HCT116 (cell line): ENCODE measurements around the gene TFF1. TPM values are rescaled to one million over a fixed set of nuclear protein-coding genes. Genes with fewer than 3 reads are reported as not detected.

Experiments used
- ATAC-seq: fragments of 200-7000 bp; cut with Tn5 transposase; 2 replicates; pipeline ENCODE4 v1.9.1; 2020; ENCODE audit warnings: mild to moderate bottlenecking, moderate library complexity
- BruUV-seq: library from RNA; stranded (reverse); fragments of 400-500 nt; replicated peaks from 2 replicates; lab custom pipeline; 2021; lab: Mats Ljungman, UMichigan
- CTCF ChIA-PET: fragments of 300-600 bp; sonication (Branson Sonifier 250); formaldehyde crosslinking; loops from one replicate; lab custom pipeline; 2021; ENCODE audit warnings: antibody characterized with exemption; lab: Charles Lee
- POLR2A ChIA-PET: fragments of 300-600, 350-600 bp; sonication (Branson Sonifier 250); formaldehyde crosslinking; loops from one replicate; lab custom pipeline; 2021; ENCODE audit warnings: antibody characterized with exemption; lab: Charles Lee
- RAD21 ChIA-PET, 2 experiments: fragments of 300-600 bp; sonication (Branson Sonifier 250); formaldehyde crosslinking; loops; one replicate each; lab custom pipeline; 2023; ENCODE audit warnings: low total read pairs in 2 of 2; ENCODE audit not compliant: uncharacterized antibody in 2 of 2, unreplicated experiment in 2 of 2, low non-redundant PET in 1 of 2; lab: Charles Lee
- DNase-seq: peaks from one replicate; pipeline ENCODE4 v3.0.0-alpha.2; 2010; ENCODE audit warnings: low read depth, low spot score
- H2AFZ ChIP-seq: fragments of 200-600 bp; shearing (Covaris generic), sonication (generic); 2 replicates; pipeline ENCODE4 v1.6.1; 2017; ENCODE audit warnings: low read depth, mixed run types, mixed read lengths, antibody characterized with exemption, low read length; ENCODE audit not compliant: poor library complexity, severe bottlenecking
- H3K27ac ChIP-seq: 2 replicates; pipeline ENCODE4 v1.5.1; 2012; ENCODE audit warnings: low read depth, low read length
- H3K27me3 ChIP-seq: fragments of 200-600 bp; sonication (generic); 2 replicates; pipeline ENCODE4 v1.6.1; 2016; ENCODE audit warnings: mixed run types, low read length, mixed read lengths; ENCODE audit not compliant: insufficient read depth
- H3K36me3 ChIP-seq, 2 experiments: fragments of 200-500 bp in 1 of 2; fragments of 200-600 bp in 1 of 2; sonication (Bioruptor generic) in 1 of 2; sonication (generic) in 1 of 2; 2 replicates each; pipeline versions ENCODE4 v1.5.1 to v1.6.1; 2014 to 2016; ENCODE audit warnings: low read length in 2 of 2, inconsistent platforms in 1 of 2, mixed read lengths in 1 of 2, mixed run types in 1 of 2; ENCODE audit not compliant: insufficient read depth in 2 of 2, control insufficient read depth in 1 of 2
- H3K4me1 ChIP-seq, 2 experiments: fragments of 200-600 bp in 1 of 2; sonication (generic) in 1 of 2; 2 replicates each; pipeline versions ENCODE4 v1.5.1 to v1.6.1; 2012 to 2017; ENCODE audit warnings: low read length in 2 of 2, inconsistent platforms in 1 of 2, mild to moderate bottlenecking in 1 of 2, mixed read lengths in 1 of 2, mixed run types in 1 of 2, moderate library complexity in 1 of 2; ENCODE audit not compliant: insufficient read depth in 2 of 2, control insufficient read depth in 1 of 2
- H3K4me2 ChIP-seq: fragments of 200-600 bp; sonication (generic); 2 replicates; pipeline ENCODE4 v1.6.1; 2017; ENCODE audit warnings: mixed run types, low read length, mixed read lengths
- H3K4me3 ChIP-seq, 2 experiments: fragments of 200-600 bp in 1 of 2; sonication (generic) in 1 of 2; replicated peaks in 1 of 2; 2 replicates each; pipeline ENCODE4 v1.5.1; 2011 to 2016; ENCODE audit warnings: low read length in 2 of 2, control low read depth in 1 of 2, low read depth in 1 of 2, mild to moderate bottlenecking in 1 of 2, mixed read lengths in 1 of 2, mixed run types in 1 of 2
- H3K79me2 ChIP-seq: fragments of 200-600 bp; sonication (generic); 2 replicates; pipeline ENCODE4 v1.6.1; 2017; ENCODE audit warnings: mild to moderate bottlenecking, mixed run types, low read length, moderate library complexity, mixed read lengths; ENCODE audit not compliant: insufficient read depth
- H3K9ac ChIP-seq: fragments of 200-600 bp; sonication (generic); 2 replicates; pipeline ENCODE4 v1.6.1; 2016; ENCODE audit warnings: low read length, mixed read lengths
- H3K9me2 ChIP-seq: fragments of 200-600 bp; sonication (generic), shearing (Covaris generic); 2 replicates; pipeline ENCODE4 v1.6.1; 2017; ENCODE audit warnings: mixed run types, mild to moderate bottlenecking, moderate library complexity; ENCODE audit not compliant: insufficient read depth
- H3K9me3 ChIP-seq, 2 experiments: fragments of 200-500 bp in 1 of 2; fragments of 200-600 bp in 1 of 2; sonication (Bioruptor generic) in 1 of 2; sonication (generic) in 1 of 2; 2 replicates each; pipeline ENCODE4 v1.6.1; 2014 to 2017; ENCODE audit warnings: low read length in 2 of 2, mixed read lengths in 2 of 2, inconsistent platforms in 1 of 2, low read depth in 1 of 2, mild to moderate bottlenecking in 1 of 2, mixed run types in 1 of 2, moderate library complexity in 1 of 2; ENCODE audit not compliant: control insufficient read depth in 1 of 2, insufficient read depth in 1 of 2
- H4K20me1 ChIP-seq: fragments of 200-600 bp; sonication (generic), shearing (Covaris generic); 2 replicates; pipeline ENCODE4 v1.6.1; 2017; ENCODE audit warnings: mixed run types, mild to moderate bottlenecking, moderate library complexity; ENCODE audit not compliant: insufficient read depth
- CBX3 ChIP-seq: IDR thresholded peaks from 2 replicates; pipeline ENCODE4 v1.6.1; 2012; ENCODE audit warnings: low read depth
- EGR1 ChIP-seq: IDR thresholded peaks from 2 replicates; pipeline ENCODE4 v1.6.1; 2012; ENCODE audit warnings: low read depth
- ELF1 ChIP-seq: IDR thresholded peaks from 2 replicates; pipeline ENCODE4 v1.6.1; 2012; ENCODE audit warnings: low read depth, borderline replicate concordance
- EZH2phosphoT487 ChIP-seq: fragments of 200-600 bp; IDR thresholded peaks from 2 replicates; pipeline ENCODE4 v1.6.1; 2018; ENCODE audit warnings: antibody characterized with exemption, borderline replicate concordance
- REST ChIP-seq: IDR thresholded peaks from 2 replicates; pipeline ENCODE4 v1.6.1; 2012; ENCODE audit warnings: low read depth
- SIN3A ChIP-seq: IDR thresholded peaks from 2 replicates; pipeline ENCODE4 v1.6.1; 2012; ENCODE audit warnings: low read depth
- YY1 ChIP-seq: IDR thresholded peaks from 2 replicates; pipeline ENCODE4 v1.6.1; 2011; ENCODE audit warnings: low read length, low read depth, moderate library complexity, mild to moderate bottlenecking; ENCODE audit not compliant: insufficient replicate concordance; ENCODE audit errors: extremely low read depth
- ZBTB33 ChIP-seq: IDR thresholded peaks from 2 replicates; pipeline ENCODE4 v1.6.1; 2011; ENCODE audit warnings: mild to moderate bottlenecking, low read length, moderate library complexity; ENCODE audit not compliant: insufficient replicate concordance; ENCODE audit errors: extremely low read depth
- ZFX ChIP-seq: fragments of 450-650 bp; IDR thresholded peaks from 2 replicates; pipeline ENCODE4 v1.6.1; 2017
- intact Hi-C: fragments of 100-400 bp; cut with micrococcal nuclease; formaldehyde crosslinking; loops from 2 replicates; pipeline ENCODE4 v1.10.0; 2022
- total RNA-seq: library from RNA; stranded (reverse); gene quantifications from one replicate; pipeline ENCODE4 v1.2.1, GENCODE V29; 2021; ENCODE audit not compliant: unreplicated experiment

The TFF1 gene
- total RNA-seq, 1 experiment from 2014 or later: 0.61 TPM

GRCh38 chr21:42341776-42342542, 24.4 kb downstream of the TFF1 start:
- no peaks in the 10 kb centered on the region for H3K79me2 ChIP-seq
- no peak overlapping the region for H3K4me3 ChIP-seq
- no peak overlapping the region for H3K9ac ChIP-seq
- CTCF ChIA-PET: no interaction called here
- DNase-seq (no peak), ATAC-seq (no peak)
- no peaks in the 10 kb centered on the region for H4K20me1 ChIP-seq
- H3K4me1 ChIP-seq: no peaks in the 10 kb centered on the region
- no peaks in the 10 kb centered on the region for H3K9me2 ChIP-seq
- no peaks in the 10 kb centered on the region for H3K9me3 ChIP-seq
- RAD21 ChIA-PET: no interaction called here
- no peaks in the 10 kb centered on the region for H3K36me3 ChIP-seq
- TF ChIP-seq REST: no peak
- TF ChIP-seq EGR1: no peak
- TF ChIP-seq CBX3: no peak
- no peak for TF ChIP-seq ZBTB33
- no peak for TF ChIP-seq ELF1
- TF ChIP-seq ZFX: no peak
- TF ChIP-seq SIN3A: no peak
- TF ChIP-seq EZH2phosphoT487: no peak
- TF ChIP-seq YY1: no peak
- no TSS peak for BruUV-seq
- no peak overlapping the region for H3K4me2 ChIP-seq
- no peak overlapping the region for H2AFZ ChIP-seq
- intact Hi-C loops: no loop called here
- H3K27ac ChIP-seq: no peak overlapping the region
- POLR2A ChIA-PET: no interaction called here
- H3K27me3 ChIP-seq: no peaks in the 10 kb centered on the region
